HCT116 (cell line): ENCODE measurements around the gene SETD1B. TPM values are rescaled to one million over a fixed set of nuclear protein-coding genes. Genes with fewer than 3 reads are reported as not detected.

ENCODE experiments used
- ATAC-seq: fragments of 200-7000 bp; cut with Tn5 transposase; 2 replicates; pipeline ENCODE4 v1.9.1; 2020; ENCODE audit warnings: mild to moderate bottlenecking, moderate library complexity
- BruUV-seq: library from RNA; stranded (reverse); fragments of 400-500 nt; replicated peaks from 2 replicates; lab custom pipeline; 2021; lab: Mats Ljungman, UMichigan
- CTCF ChIA-PET: fragments of 300-600 bp; sonication (Branson Sonifier 250); formaldehyde crosslinking; loops from one replicate; lab custom pipeline; 2021; ENCODE audit warnings: antibody characterized with exemption; lab: Charles Lee
- POLR2A ChIA-PET: fragments of 300-600, 350-600 bp; sonication (Branson Sonifier 250); formaldehyde crosslinking; loops from one replicate; lab custom pipeline; 2021; ENCODE audit warnings: antibody characterized with exemption; lab: Charles Lee
- RAD21 ChIA-PET, 2 experiments: fragments of 300-600 bp; sonication (Branson Sonifier 250); formaldehyde crosslinking; loops; one replicate each; lab custom pipeline; 2023; ENCODE audit warnings: low total read pairs in 2 of 2; ENCODE audit not compliant: uncharacterized antibody in 2 of 2, unreplicated experiment in 2 of 2, low non-redundant PET in 1 of 2; lab: Charles Lee
- DNase-seq: peaks from one replicate; pipeline ENCODE4 v3.0.0-alpha.2; 2010; ENCODE audit warnings: low read depth, low spot score
- H2AFZ ChIP-seq: fragments of 200-600 bp; shearing (Covaris generic), sonication (generic); 2 replicates; pipeline ENCODE4 v1.6.1; 2017; ENCODE audit warnings: low read depth, mixed run types, mixed read lengths, antibody characterized with exemption, low read length; ENCODE audit not compliant: poor library complexity, severe bottlenecking
- H3K27ac ChIP-seq: 2 replicates; pipeline ENCODE4 v1.5.1; 2012; ENCODE audit warnings: low read depth, low read length
- H3K27me3 ChIP-seq: fragments of 200-600 bp; sonication (generic); 2 replicates; pipeline ENCODE4 v1.6.1; 2016; ENCODE audit warnings: mixed run types, low read length, mixed read lengths; ENCODE audit not compliant: insufficient read depth
- H3K36me3 ChIP-seq, 2 experiments: fragments of 200-500 bp in 1 of 2; fragments of 200-600 bp in 1 of 2; sonication (Bioruptor generic) in 1 of 2; sonication (generic) in 1 of 2; 2 replicates each; pipeline versions ENCODE4 v1.5.1 to v1.6.1; 2014 to 2016; ENCODE audit warnings: low read length in 2 of 2, inconsistent platforms in 1 of 2, mixed read lengths in 1 of 2, mixed run types in 1 of 2; ENCODE audit not compliant: insufficient read depth in 2 of 2, control insufficient read depth in 1 of 2
- H3K4me1 ChIP-seq, 2 experiments: fragments of 200-600 bp in 1 of 2; sonication (generic) in 1 of 2; 2 replicates each; pipeline versions ENCODE4 v1.5.1 to v1.6.1; 2012 to 2017; ENCODE audit warnings: low read length in 2 of 2, inconsistent platforms in 1 of 2, mild to moderate bottlenecking in 1 of 2, mixed read lengths in 1 of 2, mixed run types in 1 of 2, moderate library complexity in 1 of 2; ENCODE audit not compliant: insufficient read depth in 2 of 2, control insufficient read depth in 1 of 2
- H3K4me2 ChIP-seq: fragments of 200-600 bp; sonication (generic); 2 replicates; pipeline ENCODE4 v1.6.1; 2017; ENCODE audit warnings: mixed run types, low read length, mixed read lengths
- H3K4me3 ChIP-seq, 2 experiments: fragments of 200-600 bp in 1 of 2; sonication (generic) in 1 of 2; replicated peaks in 1 of 2; 2 replicates each; pipeline ENCODE4 v1.5.1; 2011 to 2016; ENCODE audit warnings: low read length in 2 of 2, control low read depth in 1 of 2, low read depth in 1 of 2, mild to moderate bottlenecking in 1 of 2, mixed read lengths in 1 of 2, mixed run types in 1 of 2
- H3K79me2 ChIP-seq: fragments of 200-600 bp; sonication (generic); 2 replicates; pipeline ENCODE4 v1.6.1; 2017; ENCODE audit warnings: mild to moderate bottlenecking, mixed run types, low read length, moderate library complexity, mixed read lengths; ENCODE audit not compliant: insufficient read depth
- H3K9ac ChIP-seq: fragments of 200-600 bp; sonication (generic); 2 replicates; pipeline ENCODE4 v1.6.1; 2016; ENCODE audit warnings: low read length, mixed read lengths
- H3K9me2 ChIP-seq: fragments of 200-600 bp; sonication (generic), shearing (Covaris generic); 2 replicates; pipeline ENCODE4 v1.6.1; 2017; ENCODE audit warnings: mixed run types, mild to moderate bottlenecking, moderate library complexity; ENCODE audit not compliant: insufficient read depth
- H3K9me3 ChIP-seq, 2 experiments: fragments of 200-500 bp in 1 of 2; fragments of 200-600 bp in 1 of 2; sonication (Bioruptor generic) in 1 of 2; sonication (generic) in 1 of 2; 2 replicates each; pipeline ENCODE4 v1.6.1; 2014 to 2017; ENCODE audit warnings: low read length in 2 of 2, mixed read lengths in 2 of 2, inconsistent platforms in 1 of 2, low read depth in 1 of 2, mild to moderate bottlenecking in 1 of 2, mixed run types in 1 of 2, moderate library complexity in 1 of 2; ENCODE audit not compliant: control insufficient read depth in 1 of 2, insufficient read depth in 1 of 2
- H4K20me1 ChIP-seq: fragments of 200-600 bp; sonication (generic), shearing (Covaris generic); 2 replicates; pipeline ENCODE4 v1.6.1; 2017; ENCODE audit warnings: mixed run types, mild to moderate bottlenecking, moderate library complexity; ENCODE audit not compliant: insufficient read depth
- FOSL1 ChIP-seq: IDR thresholded peaks from 2 replicates; pipeline ENCODE4 v1.6.1; 2012; ENCODE audit warnings: low read depth
- POLR2A ChIP-seq: IDR thresholded peaks from 2 replicates; pipeline ENCODE4 v1.7.0; 2011; ENCODE audit warnings: borderline replicate concordance; ENCODE audit not compliant: insufficient read depth, insufficient read length; ENCODE audit errors: extremely low read depth
- POLR2AphosphoS5 ChIP-seq: IDR thresholded peaks from 2 replicates; pipeline ENCODE4 v1.6.1; 2011; ENCODE audit warnings: mild to moderate bottlenecking, low read depth, low read length, moderate library complexity
- RAD21 ChIP-seq: IDR thresholded peaks from 2 replicates; pipeline ENCODE4 v1.6.1; 2012; ENCODE audit warnings: low read depth, mild to moderate bottlenecking
- YY1 ChIP-seq: IDR thresholded peaks from 2 replicates; pipeline ENCODE4 v1.6.1; 2011; ENCODE audit warnings: low read length, low read depth, moderate library complexity, mild to moderate bottlenecking; ENCODE audit not compliant: insufficient replicate concordance; ENCODE audit errors: extremely low read depth
- ZBTB33 ChIP-seq: IDR thresholded peaks from 2 replicates; pipeline ENCODE4 v1.6.1; 2011; ENCODE audit warnings: mild to moderate bottlenecking, low read length, moderate library complexity; ENCODE audit not compliant: insufficient replicate concordance; ENCODE audit errors: extremely low read depth
- ZNF274 ChIP-seq: fragments of 200-500 bp; sonication (Bioruptor generic); IDR thresholded peaks from 2 replicates; pipeline ENCODE4 v1.6.1; 2014; ENCODE audit warnings: mild to moderate bottlenecking, low read depth, low read length, inconsistent platforms
- intact Hi-C: fragments of 100-400 bp; cut with micrococcal nuclease; formaldehyde crosslinking; loops from 2 replicates; pipeline ENCODE4 v1.10.0; 2022
- total RNA-seq: library from RNA; stranded (reverse); gene quantifications from one replicate; pipeline ENCODE4 v1.2.1, GENCODE V29; 2021; ENCODE audit not compliant: unreplicated experiment

The SETD1B gene
- total RNA-seq, 1 experiment from 2014 or later, result 17.5 TPM

DNA sequence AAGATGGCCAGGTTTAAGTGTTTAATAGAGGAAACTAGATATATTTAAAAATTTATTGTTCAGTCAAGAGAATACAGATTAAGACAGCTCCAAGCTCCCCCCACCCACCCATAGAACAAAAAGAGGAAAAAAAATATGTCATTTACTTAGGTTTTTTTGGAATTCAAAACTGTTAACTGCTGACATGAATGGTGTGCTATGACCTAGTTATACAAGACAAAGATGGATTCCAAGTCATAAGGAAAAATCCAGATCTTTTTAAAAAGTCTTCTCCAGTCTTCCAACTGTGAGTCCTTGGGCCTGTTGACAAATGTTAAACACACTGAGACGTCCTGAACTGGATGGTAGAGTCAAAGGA, 1.3 kb upstream of the SETD1B start (continued):
- TF ChIP-seq ZBTB33 (no peak), RAD21 (no peak)

DNA sequence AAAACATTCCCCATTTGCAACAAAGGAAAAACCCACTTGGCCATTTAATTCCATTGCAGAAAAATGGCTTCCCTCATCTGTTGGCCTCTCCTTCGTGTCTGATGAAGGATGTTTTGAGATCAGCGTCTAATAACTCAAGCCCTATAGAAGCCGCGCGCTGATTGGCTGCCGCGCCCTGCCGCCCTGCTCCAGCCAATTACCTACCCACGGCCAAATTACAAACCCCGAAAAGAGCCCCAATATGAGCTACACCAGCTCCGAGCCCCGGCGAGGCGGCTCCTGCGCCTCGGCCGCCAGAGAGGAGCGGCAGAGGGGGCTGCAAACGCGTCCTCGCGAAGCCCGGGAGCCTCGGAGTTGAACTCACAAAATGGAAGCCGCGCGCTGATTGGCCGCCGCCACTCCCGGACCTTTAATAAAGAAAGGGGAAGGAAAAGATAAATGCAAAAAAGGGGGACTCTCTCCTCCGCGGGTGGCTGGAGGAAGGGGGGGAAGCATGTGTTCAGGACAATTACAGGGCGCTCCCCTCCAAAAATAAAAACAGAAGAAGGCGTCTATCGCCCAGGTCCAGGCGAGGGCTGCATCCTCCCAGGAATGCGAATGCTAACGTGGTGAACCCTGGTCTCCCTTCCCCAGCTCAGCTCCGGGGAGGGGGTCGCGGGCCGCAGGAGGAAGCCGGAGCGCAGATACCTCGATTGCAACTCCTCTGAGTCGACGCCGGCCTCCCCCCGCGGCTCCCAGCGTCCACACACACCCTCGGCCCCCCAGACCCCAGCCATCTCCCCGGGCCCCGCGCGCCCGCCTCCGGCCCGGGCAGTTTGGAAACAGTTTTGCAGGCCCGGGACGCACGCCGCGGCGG, 738 bp upstream of the SETD1B start:
- peaks cover 34 to 63% of the 10 kb centered on the region in 2 experiments for H3K4me1 ChIP-seq

More for the DNA sequence above, 738 bp upstream of the SETD1B start:
- CTCF ChIA-PET, result interaction anchor here (0.6 to 4.0 kb wide), 4 partner anchors 8 to 235 kb away, joined by 3 to 30 read pairs (median 14); partner anchors contain the start of gene RHOF
- Histone ChIP-seq H2AFZ (peak overlapping the region; percentile 59), H3K79me2 (peaks cover 55% of the 10 kb centered on the region), H3K9ac (peak overlapping the region; percentile 98), H3K36me3 (peaks cover 3 to 15% of the 10 kb centered on the region in 2 experiments; a peak in 3 of 4 replicates), H4K20me1 (no peaks in the 10 kb centered on the region), H3K9me2 (no peaks in the 10 kb centered on the region), H3K27ac (peak overlapping the region; percentile 100), H3K4me2 (peak overlapping the region; percentile 99), H3K27me3 (no peaks in the 10 kb centered on the region), H3K4me3 (peak overlapping the region; percentile 74), H3K9me3 (no peaks in the 10 kb centered on the region)
- intact Hi-C loops, result no loop called here
- ATAC-seq (peak; percentile 35), DNase-seq (peak; percentile 89)
- BruUV-seq, result no TSS peak
- TF ChIP-seq POLR2A, result peak; percentile 90
- TF ChIP-seq FOSL1, result no peak
- TF ChIP-seq YY1, result peak; percentile 87
- TF ChIP-seq ZNF274, result no peak
- TF ChIP-seq POLR2AphosphoS5, result peak; percentile 95
- RAD21 ChIA-PET, result interaction anchor here in 1 of 2 experiments (0.7 kb wide), 1 partner anchor 117 kb away, joined by 3 read pairs; no protein-coding TSS in a partner anchor
- POLR2A ChIA-PET, result interaction anchor here (0.6 to 2.6 kb wide), 12 partner anchors 9 to 159 kb away, joined by 3 to 9 read pairs (median 4); partner anchors contain the start of gene PSMD9
